Astrocyte (in vitro differentiated cells and primary cell): ENCODE data around the gene KCNQ4. TPM values are rescaled to one million over a fixed set of nuclear protein-coding genes. Genes with fewer than 3 reads are reported as not detected.

Experiments
- DNase-seq: peaks from one replicate; pipeline ENCODE4 v3.0.0-alpha.2; 2010; ENCODE audit warnings: low read depth
- FAIRE-seq: peaks from 2 replicates; lab custom pipeline; 2011; peaks lifted over from hg19 to GRCh38; lab: Jason Lieb, UNC
- H2AFZ ChIP-seq: 2 replicates; pipeline ENCODE4 v1.6.0; 2012; ENCODE audit warnings: low read depth, low read length, inconsistent platforms
- H3K27ac ChIP-seq: 2 replicates; pipeline ENCODE4 v1.5.1; 2011; ENCODE audit warnings: low read depth, low read length, inconsistent platforms
- H3K27me3 ChIP-seq: 2 replicates; pipeline ENCODE4 v1.6.0; 2011; ENCODE audit warnings: low read length, inconsistent platforms; ENCODE audit not compliant: insufficient read depth
- H3K36me3 ChIP-seq: 2 replicates; pipeline ENCODE4 v1.5.1; 2011; ENCODE audit warnings: low read length, inconsistent platforms; ENCODE audit not compliant: insufficient read depth
- H3K4me1 ChIP-seq: 2 replicates; pipeline ENCODE4 v1.5.1; 2011; ENCODE audit warnings: low read length, inconsistent platforms; ENCODE audit not compliant: insufficient read depth
- H3K4me2 ChIP-seq: 2 replicates; pipeline ENCODE4 v1.6.0; 2012; ENCODE audit warnings: low read length, inconsistent platforms
- H3K4me3 ChIP-seq: 2 replicates; pipeline ENCODE4 v1.5.1; 2011; ENCODE audit warnings: low read depth, mild to moderate bottlenecking, low read length, inconsistent platforms; ENCODE audit not compliant: insufficient read depth
- H3K79me2 ChIP-seq: 2 replicates; pipeline ENCODE4 v1.6.0; 2012; ENCODE audit warnings: mild to moderate bottlenecking, low read length, inconsistent platforms; ENCODE audit not compliant: insufficient read depth
- H3K9ac ChIP-seq: 2 replicates; pipeline ENCODE4 v1.6.0; 2012; ENCODE audit warnings: mild to moderate bottlenecking, low read length, inconsistent platforms
- H3K9me3 ChIP-seq: 2 replicates; pipeline ENCODE4 v1.5.1; 2012; ENCODE audit warnings: low read depth, mild to moderate bottlenecking, low read length, inconsistent platforms; ENCODE audit not compliant: insufficient read depth
- H4K20me1 ChIP-seq: 2 replicates; pipeline ENCODE4 v1.6.0; 2012; ENCODE audit warnings: low read length, inconsistent platforms; ENCODE audit not compliant: insufficient read depth
- H3K27ac Mint-ChIP-seq: one replicate; pipeline ENCODE4 v1.8.0; 2021; ENCODE audit warnings: mild to moderate bottlenecking, mixed read lengths; ENCODE audit not compliant: unreplicated experiment
- H3K27me3 Mint-ChIP-seq: one replicate; pipeline ENCODE4 v1.8.0; 2021; ENCODE audit warnings: low read depth, mixed read lengths; ENCODE audit not compliant: unreplicated experiment
- H3K36me3 Mint-ChIP-seq: one replicate; pipeline ENCODE4 v1.8.0; 2021; ENCODE audit warnings: low read depth, mixed read lengths; ENCODE audit not compliant: unreplicated experiment
- H3K4me1 Mint-ChIP-seq: one replicate; pipeline ENCODE4 v1.8.0; 2021; ENCODE audit warnings: low read depth, mixed read lengths; ENCODE audit not compliant: unreplicated experiment
- H3K4me3 Mint-ChIP-seq: one replicate; pipeline ENCODE4 v1.8.0; 2021; ENCODE audit warnings: mild to moderate bottlenecking, moderate library complexity, mixed read lengths; ENCODE audit not compliant: unreplicated experiment
- H3K9me3 Mint-ChIP-seq: one replicate; pipeline ENCODE4 v1.8.0; 2021; ENCODE audit warnings: mild to moderate bottlenecking, mixed read lengths; ENCODE audit not compliant: unreplicated experiment
- EZH2 ChIP-seq: IDR thresholded peaks from 2 replicates; pipeline ENCODE4 v1.6.1; 2012; ENCODE audit warnings: mild to moderate bottlenecking, low read length, inconsistent platforms; ENCODE audit not compliant: insufficient read depth
- total RNA-seq: library from RNA; stranded (reverse); gene quantifications from 2 replicates; pipeline ENCODE4 v1.2.1, GENCODE V29; 2021
- TF ChIP-seq, protein P1 (sequence below): IDR thresholded peaks from 2 replicates; pipeline ENCODE4 v1.5.1; 2011; ENCODE audit warnings: low read depth, mild to moderate bottlenecking, inconsistent platforms, low read length, moderate library complexity; ENCODE audit not compliant: insufficient read depth

KCNQ4 gene
- total RNA-seq, 1 donor from 2014 or later, result 0.89 TPM

DNA sequence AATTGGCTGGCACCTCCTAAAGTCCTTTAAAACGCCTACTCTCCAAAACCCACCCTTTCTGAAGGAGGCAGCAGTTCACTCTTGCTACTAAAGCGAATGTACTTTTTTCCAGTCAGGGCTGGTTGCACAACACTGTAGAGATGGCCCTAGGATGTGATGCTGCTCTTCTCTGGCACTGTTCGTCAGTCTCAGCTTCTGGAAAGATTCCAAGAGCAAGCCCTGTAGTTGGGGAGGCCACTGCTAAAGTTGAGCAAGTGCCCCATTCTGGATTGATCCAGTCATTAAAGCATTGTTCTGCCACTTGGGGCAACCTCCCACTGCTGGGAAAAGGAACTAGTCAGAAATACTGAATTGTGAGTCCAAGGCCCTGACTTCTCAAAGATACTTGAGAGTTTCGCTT is 28.5 kb upstream of the KCNQ4 start:
- Histone ChIP-seq H3K9me3 (no peaks in the 10 kb centered on the region), H3K9ac (no peak overlapping the region), H3K36me3 (peaks cover 48% of the 10 kb centered on the region), H3K27me3 (no peaks in the 10 kb centered on the region), H3K79me2 (no peaks in the 10 kb centered on the region), H3K4me2 (no peak overlapping the region), H2AFZ (no peak overlapping the region), H3K27ac (no peak overlapping the region), H3K4me3 (no peak overlapping the region), H3K4me1 (no peaks in the 10 kb centered on the region), H4K20me1 (peaks cover 10% of the 10 kb centered on the region)
- H3K4me1 Mint-ChIP-seq, result peaks cover 7% of the 10 kb centered on the region
- FAIRE-seq, result no peak
- no peaks in the 10 kb centered on the region for H3K27me3 Mint-ChIP-seq
- no peak overlapping the region for H3K4me3 Mint-ChIP-seq
- TF ChIP-seq, protein P1, sequence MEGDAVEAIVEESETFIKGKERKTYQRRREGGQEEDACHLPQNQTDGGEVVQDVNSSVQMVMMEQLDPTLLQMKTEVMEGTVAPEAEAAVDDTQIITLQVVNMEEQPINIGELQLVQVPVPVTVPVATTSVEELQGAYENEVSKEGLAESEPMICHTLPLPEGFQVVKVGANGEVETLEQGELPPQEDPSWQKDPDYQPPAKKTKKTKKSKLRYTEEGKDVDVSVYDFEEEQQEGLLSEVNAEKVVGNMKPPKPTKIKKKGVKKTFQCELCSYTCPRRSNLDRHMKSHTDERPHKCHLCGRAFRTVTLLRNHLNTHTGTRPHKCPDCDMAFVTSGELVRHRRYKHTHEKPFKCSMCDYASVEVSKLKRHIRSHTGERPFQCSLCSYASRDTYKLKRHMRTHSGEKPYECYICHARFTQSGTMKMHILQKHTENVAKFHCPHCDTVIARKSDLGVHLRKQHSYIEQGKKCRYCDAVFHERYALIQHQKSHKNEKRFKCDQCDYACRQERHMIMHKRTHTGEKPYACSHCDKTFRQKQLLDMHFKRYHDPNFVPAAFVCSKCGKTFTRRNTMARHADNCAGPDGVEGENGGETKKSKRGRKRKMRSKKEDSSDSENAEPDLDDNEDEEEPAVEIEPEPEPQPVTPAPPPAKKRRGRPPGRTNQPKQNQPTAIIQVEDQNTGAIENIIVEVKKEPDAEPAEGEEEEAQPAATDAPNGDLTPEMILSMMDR, result no peak
- no peak for TF ChIP-seq EZH2
- H3K27ac Mint-ChIP-seq, result no peak overlapping the region
- peaks cover 11% of the 10 kb centered on the region for H3K36me3 Mint-ChIP-seq
- H3K9me3 Mint-ChIP-seq, result no peaks in the 10 kb centered on the region
- no peak for DNase-seq

DNA sequence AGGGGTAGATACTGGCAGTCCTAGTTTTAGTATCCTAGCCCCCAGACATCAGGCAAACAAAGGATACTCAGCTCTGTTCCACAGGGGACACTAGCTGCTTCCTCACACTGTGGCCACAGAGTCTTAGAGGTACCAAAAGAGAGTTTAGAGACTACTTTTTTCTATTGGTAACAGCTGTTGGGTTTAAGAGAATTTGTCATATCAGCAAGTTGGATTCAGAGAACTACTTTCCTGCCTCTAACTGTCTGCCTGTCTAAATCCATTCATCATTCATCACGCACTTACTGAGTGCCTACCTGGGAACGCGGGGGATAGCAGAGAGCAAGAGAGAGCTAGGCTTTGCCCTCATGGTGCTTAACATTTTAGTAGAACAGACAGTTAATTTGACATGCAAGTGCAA is 27.1 kb upstream of the KCNQ4 start:
- H3K27me3 Mint-ChIP-seq, result no peaks in the 10 kb centered on the region
- no peak for FAIRE-seq
- no peaks in the 10 kb centered on the region for H3K79me2 ChIP-seq
- H3K4me3 ChIP-seq, result no peak overlapping the region
- no peak overlapping the region for H2AFZ ChIP-seq
- no peak overlapping the region for H3K4me3 Mint-ChIP-seq
- no peak for DNase-seq
- peaks cover 46% of the 10 kb centered on the region for H3K36me3 ChIP-seq
- H3K4me1 Mint-ChIP-seq, result peaks cover 3% of the 10 kb centered on the region
- H3K27me3 ChIP-seq, result no peaks in the 10 kb centered on the region
- H3K9ac ChIP-seq, result no peak overlapping the region
- peaks cover 14% of the 10 kb centered on the region for H3K36me3 Mint-ChIP-seq
- no peak overlapping the region for H3K27ac Mint-ChIP-seq
- no peak overlapping the region for H3K4me2 ChIP-seq
- H4K20me1 ChIP-seq, result peaks cover 17% of the 10 kb centered on the region
- no peak overlapping the region for H3K27ac ChIP-seq
- no peaks in the 10 kb centered on the region for H3K9me3 Mint-ChIP-seq
- H3K9me3 ChIP-seq, result no peaks in the 10 kb centered on the region
- no peak for TF ChIP-seq EZH2
- TF ChIP-seq, protein P1, result no peak
- H3K4me1 ChIP-seq, result no peaks in the 10 kb centered on the region

DNA sequence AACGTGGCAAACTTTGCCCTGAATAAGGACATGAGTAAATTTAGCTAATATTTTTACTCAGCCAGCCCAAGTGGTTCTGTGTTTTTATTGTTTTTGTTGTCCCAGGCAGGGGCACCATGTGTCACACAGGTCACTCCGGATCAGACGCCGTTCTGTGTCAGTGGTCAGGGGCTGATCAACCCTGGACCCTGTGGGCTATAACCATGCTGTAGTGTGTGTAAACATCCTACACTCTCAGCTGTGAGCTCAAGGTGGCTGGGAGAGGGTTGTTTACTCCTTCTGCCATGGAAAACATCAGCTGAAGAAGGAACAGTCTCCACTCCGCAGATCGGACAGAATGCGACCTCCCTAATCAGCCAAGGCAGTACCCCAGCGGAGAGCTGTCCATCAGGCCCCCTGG is 26.5 kb upstream of the KCNQ4 start:
- no peaks in the 10 kb centered on the region for H3K9me3 Mint-ChIP-seq
- DNase-seq (no peak), FAIRE-seq (no peak)
- Histone ChIP-seq H4K20me1 (peaks cover 22% of the 10 kb centered on the region), H3K27me3 (no peaks in the 10 kb centered on the region), H3K79me2 (no peaks in the 10 kb centered on the region), H3K36me3 (peaks cover 48% of the 10 kb centered on the region), H3K27ac (no peak overlapping the region), H3K4me2 (no peak overlapping the region), H3K9me3 (no peaks in the 10 kb centered on the region), H3K4me1 (no peaks in the 10 kb centered on the region), H3K4me3 (no peak overlapping the region), H2AFZ (no peak overlapping the region), H3K9ac (no peak overlapping the region)
- H3K27me3 Mint-ChIP-seq, result no peaks in the 10 kb centered on the region
- H3K27ac Mint-ChIP-seq, result no peak overlapping the region
- peaks cover 14% of the 10 kb centered on the region for H3K36me3 Mint-ChIP-seq
- peaks cover 1% of the 10 kb centered on the region for H3K4me1 Mint-ChIP-seq
- no peak overlapping the region for H3K4me3 Mint-ChIP-seq
- TF ChIP-seq, protein P1, result no peak
- no peak for TF ChIP-seq EZH2
